GM21360 (cell line): ENCODE data around the gene ARHGDIA.

Experiments used
- ATAC-seq: cut with Tn5 transposase; IDR thresholded peaks from one replicate; pipeline ENCODE4 v1.9.1; 2021; ENCODE audit warnings: mild to moderate bottlenecking, moderate library complexity; ENCODE audit not compliant: unreplicated experiment

ARHGDIA gene

GRCh38 chr17:81906476-81907218 is 35.5 kb upstream of the ARHGDIA start:
- ATAC-seq: no peak

GRCh38 chr17:81905993-81906392 is 34.9 kb upstream of the ARHGDIA start:
- no peak for ATAC-seq

GRCh38 chr17:81905424-81905875 is 34.3 kb upstream of the ARHGDIA start:
- ATAC-seq: no peak

GRCh38 chr17:81904600-81905423 is 33.7 kb upstream of the ARHGDIA start:
- ATAC-seq: no peak

GRCh38 chr17:81903896-81904599 is 32.9 kb upstream of the ARHGDIA start:
- ATAC-seq: no peak

- no peak for ATAC-seq
Observed at GRCh38 chr17:81903415-81903831, 32.3 kb upstream of the ARHGDIA start.

GRCh38 chr17:81902653-81903414 is 31.7 kb upstream of the ARHGDIA start:
- no peak for ATAC-seq

- ATAC-seq: no peak
Observed at GRCh38 chr17:81902023-81902652, 31.0 kb upstream of the ARHGDIA start, which contains the start of gene NPB. TSS of gene NPB (plus strand) at chr17:81902238. CDS start at chr17:81902278, 40 bp downstream.

GRCh38 chr17:81901167-81902022 is 30.3 kb upstream of the ARHGDIA start:
- no peak for ATAC-seq

- no peak for ATAC-seq
Observed at GRCh38 chr17:81900181-81900820, 29.2 kb upstream of the ARHGDIA start.

GRCh38 chr17:81899514-81900166 is 28.5 kb upstream of the ARHGDIA start:
- no peak for ATAC-seq

GRCh38 chr17:81898885-81899284 is 27.7 kb upstream of the ARHGDIA start:
- ATAC-seq: no peak

- ATAC-seq: no peak
Observed at GRCh38 chr17:81898029-81898866, 27.1 kb upstream of the ARHGDIA start.

- no peak for ATAC-seq
Observed at GRCh38 chr17:81895400-81895799, 24.3 kb upstream of the ARHGDIA start.

GRCh38 chr17:81891303-81891552 is 20.1 kb upstream of the ARHGDIA start:
- peak; percentile 18 for ATAC-seq

- ATAC-seq: peak; percentile 17
Observed at GRCh38 chr17:81890447-81891302, 19.5 kb upstream of the ARHGDIA start.

- ATAC-seq: no peak
Observed at GRCh38 chr17:81889602-81890001, 18.5 kb upstream of the ARHGDIA start.
